HepG2 (cell line): ENCODE results near the gene KATNB1. TPM values are rescaled to one million over a fixed set of nuclear protein-coding genes. Genes with fewer than 3 reads are reported as not detected.
A peak's percentile ranks its signal among the peaks of the same experiment; 100 is the strongest.

ENCODE experiments used
- ATAC-seq: fragments of 200-7000 bp; cut with Tn5 transposase; 3 replicates; pipeline ENCODE4 v1.9.1; 2020; ENCODE audit warnings: mild to moderate bottlenecking, moderate library complexity
- BruUV-seq: library from RNA; stranded (reverse); fragments of 400-500 nt; replicated peaks from 2 replicates; lab custom pipeline; 2021; lab: Mats Ljungman, UMichigan
- CTCF ChIA-PET: fragments of 300-600 bp; formaldehyde crosslinking; extraction: SDS; loops from one replicate; lab custom pipeline; 2021; ENCODE audit warnings: low total read pairs, inconsistent platforms, low intra/inter-chr PET ratio; lab: Yijun Ruan, JAX
- POLR2A ChIA-PET: fragments of 350-600 bp; sonication (Branson Sonifier 250); formaldehyde crosslinking; loops from one replicate; lab custom pipeline; 2020; ENCODE audit warnings: antibody characterized with exemption, inconsistent platforms; lab: Yijun Ruan, JAX
- DNase-seq: peaks from one replicate; pipeline ENCODE4 v3.0.0-alpha.2; 2015; ENCODE audit warnings: low spot score
- FAIRE-seq: peaks from 3 replicates; lab custom pipeline; 2011; peaks lifted over from hg19 to GRCh38; lab: Jason Lieb, UNC
- H2AFZ ChIP-seq: one replicate; pipeline ENCODE4 v1.6.1; 2011; ENCODE audit warnings: low read length, inconsistent platforms
- H3K27ac ChIP-seq: fragments of 300-600 bp; 3 replicates; pipeline ENCODE4 v1.8.0; 2011; ENCODE audit warnings: mixed run types, mild to moderate bottlenecking, mixed read lengths, low read length, inconsistent platforms; ENCODE audit not compliant: insufficient read depth; ENCODE audit errors: extremely low read length
- H3K27me3 ChIP-seq, 2 experiments: fragments of 200-600 bp in 1 of 2; 2 replicates in 1 of 2; 3 replicates in 1 of 2; pipeline versions ENCODE4 v1.6.0 to v1.8.0; 2011; ENCODE audit warnings: low read length in 2 of 2, mild to moderate bottlenecking in 2 of 2, moderate library complexity in 2 of 2, inconsistent platforms in 1 of 2; ENCODE audit not compliant: insufficient read depth in 2 of 2, control insufficient read depth in 1 of 2
- H3K36me3 ChIP-seq, 2 experiments: fragments of 200-600 bp in 1 of 2; replicated peaks in 1 of 2; 2 replicates in 1 of 2; 3 replicates in 1 of 2; pipeline versions ENCODE4 v1.5.1 to v1.8.0; 2011; ENCODE audit warnings: low read length in 2 of 2, inconsistent platforms in 1 of 2; ENCODE audit not compliant: insufficient read depth in 2 of 2, control insufficient read depth in 1 of 2
- H3K4me1 ChIP-seq: 2 replicates; pipeline ENCODE4 v1.5.1; 2012; ENCODE audit warnings: low read length, inconsistent platforms; ENCODE audit not compliant: insufficient read depth
- H3K4me2 ChIP-seq: 2 replicates; pipeline ENCODE4 v1.6.0; 2011; ENCODE audit warnings: low read depth, low read length, inconsistent platforms
- H3K4me3 ChIP-seq, 3 experiments: fragments of 200-600 bp in 1 of 3; sonication (generic), shearing (Covaris generic) in 1 of 3; replicated peaks in 1 of 3; 2 replicates each; pipeline ENCODE4 v1.5.1; 2011 to 2016; ENCODE audit warnings: low read length in 3 of 3, inconsistent platforms in 2 of 3, low read depth in 2 of 3, mild to moderate bottlenecking in 2 of 3, control low read depth in 1 of 3, mixed read lengths in 1 of 3; ENCODE audit not compliant: insufficient read depth in 1 of 3
- H3K79me2 ChIP-seq: one replicate; pipeline ENCODE4 v1.6.1; 2011; ENCODE audit warnings: low read length, inconsistent platforms; ENCODE audit not compliant: insufficient read depth
- H3K9ac ChIP-seq: 2 replicates; pipeline ENCODE4 v1.6.0; 2011; ENCODE audit warnings: mild to moderate bottlenecking, low read depth, low read length, inconsistent platforms; ENCODE audit not compliant: insufficient read depth
- H3K9me3 ChIP-seq: 2 replicates; pipeline ENCODE4 v1.5.1; 2012; ENCODE audit warnings: mild to moderate bottlenecking, low read length
- H4K20me1 ChIP-seq: 2 replicates; pipeline ENCODE4 v1.6.0; 2011; ENCODE audit warnings: inconsistent platforms, mild to moderate bottlenecking, low read length, moderate library complexity; ENCODE audit not compliant: insufficient read depth
- AGO2 ChIP-seq: fragments of 200-400 bp; formaldehyde crosslinking; optimal IDR thresholded peaks from 2 replicates; pipeline ENCODE3; 2017; ENCODE audit warnings: mild to moderate bottlenecking, low read depth, low read length, moderate library complexity
- NCOR1 ChIP-seq: fragments of 200-600 bp; sonication (generic); IDR thresholded peaks from 2 replicates; pipeline ENCODE4 v1.7.0; 2017; ENCODE audit warnings: antibody characterized with exemption, low read length, borderline replicate concordance
- YEATS4 ChIP-seq: sonication (generic); formaldehyde crosslinking; IDR thresholded peaks from 2 replicates; pipeline ENCODE4 v1.4.0; 2020; ENCODE audit warnings: missing genetic modification reagents, borderline replicate concordance
- ZNF607 ChIP-seq: sonication (generic); formaldehyde crosslinking; IDR thresholded peaks from 2 replicates; pipeline ENCODE4 v1.5.1; 2020; ENCODE audit warnings: missing genetic modification reagents, mild to moderate bottlenecking, borderline replicate concordance
- WGBS: methylation state at CpG from one replicate; pipeline ENCODE4 v1.1.6; 2017; ENCODE audit warnings: low lambda C conversion rate; 5-methylcytosine and 5-hydroxymethylcytosine counted together
- in situ Hi-C: cut with HindIII; loops from 2 replicates; pipeline ENCODE4 v1.10.0; 2017; ENCODE audit warnings: low pct_unique_long_range_greater_than_20kb; ENCODE audit not compliant: extremely low pct_ligation_motif_present
- intact Hi-C: fragments of 100-400 bp; cut with micrococcal nuclease; formaldehyde crosslinking; loops from one replicate; pipeline ENCODE4 v1.10.0; 2022; ENCODE audit not compliant: unreplicated experiment
- polyA plus RNA-seq, 8 experiments: library from polyadenylated mRNA; depleted of rRNA in 3 of 8; stranded (reverse) in 7 of 8; unstranded in 1 of 8; fragments of >200 nt; fragmentation: Illumina TruSeq in 4 of 8; extraction: Trizol in 4 of 8; gene quantifications; 2 replicates each; pipeline versions ENCODE4 v1.2.1 to v1.2.3, GENCODE V29; 2011 to 2016; ENCODE audit warnings: low read depth in 4 of 8, missing spikeins in 1 of 8, mixed read lengths in 1 of 8; ENCODE audit not compliant: insufficient read depth in 1 of 8
- total RNA-seq, 5 experiments: library from RNA; depleted of rRNA; stranded (reverse); fragments of >200 nt; fragmentation: Illumina TruSeq; extraction: Trizol; gene quantifications; 2 replicates each; pipeline ENCODE4 v1.2.3, GENCODE V29; 2016; ENCODE audit warnings: low read depth in 1 of 5

KATNB1 gene
- total and polyA plus RNA-seq, 2 of the 13 experiments (the other 11 are each of a cell fraction or from before 2014, with no cell fraction given), result 31.5 to 43.5 TPM

- TF ChIP-seq ZNF607 (CRISPR knock-in tag), result no peak
Measured at GRCh38 chr16:57760357-57761160, 25.0 kb downstream of the KATNB1 start (continued).

- H3K36me3 ChIP-seq, result peaks cover 23 to 57% of the 10 kb centered on the region in 2 experiments
- DNase-seq (no peak), ATAC-seq (no peak), FAIRE-seq (no peak)
- no TSS peak for BruUV-seq
- intact Hi-C loops (no loop called here), in situ Hi-C loops (no loop called here)
- CTCF ChIA-PET, result no interaction called here
- POLR2A ChIA-PET, result no interaction called here
- no peaks in the 10 kb centered on the region for H4K20me1 ChIP-seq
- no peaks in the 10 kb centered on the region for H3K79me2 ChIP-seq
- H3K4me1 ChIP-seq, result no peaks in the 10 kb centered on the region
- H3K9me3 ChIP-seq, result no peaks in the 10 kb centered on the region
- no peak overlapping the region for H3K9ac ChIP-seq
- H2AFZ ChIP-seq, result no peak overlapping the region
- no peak overlapping the region for H3K4me3 ChIP-seq
- no peak overlapping the region for H3K4me2 ChIP-seq
- no peaks in the 10 kb centered on the region for H3K27me3 ChIP-seq
- WGBS, result 86% methylated on average over 9 of the region's 9 CpGs
- TF ChIP-seq YEATS4 (CRISPR knock-in tag), result no peak
- H3K27ac ChIP-seq, result no peak overlapping the region
Measured at GRCh38 chr16:57761301-57761700, 25.7 kb downstream of the KATNB1 start.

- DNase-seq, result no peak
- H3K36me3 ChIP-seq, result peaks cover 23 to 60% of the 10 kb centered on the region in 2 experiments
- no peak overlapping the region for H3K4me3 ChIP-seq
- H3K27me3 ChIP-seq, result no peaks in the 10 kb centered on the region
- BruUV-seq, result no TSS peak
- ChIA-PET POLR2A (no interaction called here), CTCF (no interaction called here)
- no peak overlapping the region for H3K9ac ChIP-seq
- no peaks in the 10 kb centered on the region for H4K20me1 ChIP-seq
- H2AFZ ChIP-seq, result no peak overlapping the region
- TF ChIP-seq AGO2, result peak; percentile 8
- TF ChIP-seq NCOR1, result no peak
- TF ChIP-seq, all 625 proteins: peak for 1
- no peak overlapping the region for H3K27ac ChIP-seq
- no peak for FAIRE-seq
- in situ Hi-C loops (no loop called here), intact Hi-C loops (no loop called here)
- WGBS, result 99% methylated on average over 10 of the region's 12 CpGs
- no peak for ATAC-seq
- no peaks in the 10 kb centered on the region for H3K79me2 ChIP-seq
- H3K4me2 ChIP-seq, result no peak overlapping the region
- no peaks in the 10 kb centered on the region for H3K4me1 ChIP-seq
- H3K9me3 ChIP-seq, result no peaks in the 10 kb centered on the region
Measured at GRCh38 chr16:57761957-57762356, 26.4 kb downstream of the KATNB1 start.
